Mucosa of stomach (tissue), 1 donor: Measurements from ENCODE around the gene FCHO2.

Experiments used
- H3K27me3 ChIP-seq: one replicate; pipeline ENCODE4 v1.7.0; 2013; ENCODE audit warnings: mild to moderate bottlenecking, low read length; ENCODE audit not compliant: control insufficient read depth, insufficient read depth
- H3K36me3 ChIP-seq: one replicate; pipeline ENCODE4 v1.7.0; 2013; ENCODE audit warnings: low read length; ENCODE audit not compliant: control insufficient read depth, insufficient read depth
- H3K4me1 ChIP-seq: one replicate; pipeline ENCODE4 v1.7.0; 2013; ENCODE audit warnings: mild to moderate bottlenecking, low read length; ENCODE audit not compliant: control insufficient read depth, insufficient read depth
- H3K4me3 ChIP-seq: one replicate; pipeline ENCODE4 v1.7.0; 2013; ENCODE audit warnings: low read length
- H3K9ac ChIP-seq: one replicate; pipeline ENCODE4 v1.7.0; 2013; ENCODE audit warnings: mild to moderate bottlenecking, low read length, moderate library complexity
- H3K9me3 ChIP-seq: one replicate; pipeline ENCODE4 v1.7.0; 2013; ENCODE audit warnings: mild to moderate bottlenecking, low read length, moderate library complexity; ENCODE audit not compliant: control insufficient read depth
- donor health status: Pancreatic carcinoma.

Gene FCHO2

GRCh38 chr5:73100109-73100508, 144.3 kb downstream of the FCHO2 start:
- Histone ChIP-seq H3K9me3 (no peaks in the 10 kb centered on the region), H3K9ac (no peak overlapping the region), H3K36me3 (no peaks in the 10 kb centered on the region), H3K27me3 (no peaks in the 10 kb centered on the region), H3K4me3 (no peak overlapping the region), H3K4me1 (peaks cover 6% of the 10 kb centered on the region)

GRCh38 chr5:73103870-73104299, 148.0 kb downstream of the FCHO2 start:
- Histone ChIP-seq H3K4me1 (no peaks in the 10 kb centered on the region), H3K4me3 (no peak overlapping the region), H3K9me3 (no peaks in the 10 kb centered on the region), H3K9ac (no peak overlapping the region), H3K27me3 (no peaks in the 10 kb centered on the region), H3K36me3 (no peaks in the 10 kb centered on the region)

- H3K9ac ChIP-seq: no peak overlapping the region
- H3K27me3 ChIP-seq: no peaks in the 10 kb centered on the region
- no peak overlapping the region for H3K4me3 ChIP-seq
These were observed 148.5 kb downstream of the FCHO2 start for GRCh38 chr5:73104326-73104725.

GRCh38 chr5:73106335-73106734, 150.5 kb downstream of the FCHO2 start:
- Histone ChIP-seq H3K4me1 (no peaks in the 10 kb centered on the region), H3K9me3 (no peaks in the 10 kb centered on the region), H3K27me3 (no peaks in the 10 kb centered on the region), H3K4me3 (no peak overlapping the region), H3K9ac (no peak overlapping the region), H3K36me3 (no peaks in the 10 kb centered on the region)

More at GRCh38 chr5:73104326-73104725, 148.5 kb downstream of the FCHO2 start:
- Histone ChIP-seq H3K36me3 (no peaks in the 10 kb centered on the region), H3K4me1 (no peaks in the 10 kb centered on the region), H3K9me3 (no peaks in the 10 kb centered on the region)

GRCh38 chr5:73110190-73110589, 154.3 kb downstream of the FCHO2 start:
- no peaks in the 10 kb centered on the region for H3K27me3 ChIP-seq
- no peak overlapping the region for H3K9ac ChIP-seq
- H3K9me3 ChIP-seq: no peaks in the 10 kb centered on the region
- H3K4me3 ChIP-seq: no peak overlapping the region
- H3K4me1 ChIP-seq: peaks cover 30% of the 10 kb centered on the region
- H3K36me3 ChIP-seq: no peaks in the 10 kb centered on the region

DNA sequence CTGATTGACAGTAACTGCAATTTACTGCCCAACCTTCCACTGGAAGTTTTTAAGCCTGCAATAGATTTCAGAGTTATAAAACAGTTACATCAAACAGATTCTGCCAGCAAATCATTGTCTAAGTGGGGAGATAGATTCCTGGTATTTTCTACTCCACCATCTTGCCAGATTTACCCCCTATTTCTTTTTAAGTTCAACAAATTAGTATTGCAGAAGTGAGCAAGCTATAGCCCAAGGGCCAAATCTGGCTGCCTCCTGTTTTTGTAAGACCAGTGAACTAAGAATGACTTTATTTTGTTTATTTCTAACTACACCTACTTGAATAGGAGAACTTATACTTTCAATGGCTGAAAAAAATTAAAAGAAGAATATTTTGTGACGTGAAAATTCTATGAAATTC, 155.7 kb downstream of the FCHO2 start:
- Histone ChIP-seq H3K9me3 (no peaks in the 10 kb centered on the region), H3K27me3 (no peaks in the 10 kb centered on the region), H3K4me3 (no peak overlapping the region), H3K36me3 (no peaks in the 10 kb centered on the region), H3K9ac (no peak overlapping the region), H3K4me1 (peaks cover 42% of the 10 kb centered on the region)

DNA sequence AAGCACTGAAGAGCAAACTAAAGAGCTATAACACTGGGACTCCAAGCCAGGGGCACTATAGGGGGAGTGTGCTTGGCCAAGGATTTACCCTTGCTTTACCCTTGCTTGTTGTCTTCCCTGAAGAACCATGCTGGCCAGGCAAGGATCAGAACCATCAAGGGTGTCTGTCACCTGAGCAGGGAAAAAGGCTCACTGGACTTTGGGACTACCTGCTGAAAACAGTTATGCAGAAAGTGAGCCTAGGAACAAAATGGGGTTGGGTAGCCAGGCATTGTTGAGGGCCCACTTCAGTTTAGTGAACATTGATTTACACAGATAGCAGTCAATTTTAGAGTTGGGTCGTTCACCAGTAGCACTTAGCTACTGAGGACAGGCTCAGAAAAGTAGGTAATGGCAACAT, 156.5 kb downstream of the FCHO2 start:
- no peaks in the 10 kb centered on the region for H3K27me3 ChIP-seq
- H3K9ac ChIP-seq: no peak overlapping the region
- no peaks in the 10 kb centered on the region for H3K36me3 ChIP-seq
- H3K4me1 ChIP-seq: peaks cover 42% of the 10 kb centered on the region
- no peak overlapping the region for H3K4me3 ChIP-seq
- H3K9me3 ChIP-seq: no peaks in the 10 kb centered on the region

GRCh38 chr5:73114044-73114688, 158.3 kb downstream of the FCHO2 start:
- Histone ChIP-seq H3K4me3 (no peak overlapping the region), H3K27me3 (no peaks in the 10 kb centered on the region), H3K9me3 (no peaks in the 10 kb centered on the region), H3K9ac (no peak overlapping the region), H3K36me3 (no peaks in the 10 kb centered on the region), H3K4me1 (peaks cover 46% of the 10 kb centered on the region)

- no peaks in the 10 kb centered on the region for H3K36me3 ChIP-seq
- H3K4me3 ChIP-seq: no peak overlapping the region
- peaks cover 54% of the 10 kb centered on the region for H3K4me1 ChIP-seq
- no peaks in the 10 kb centered on the region for H3K27me3 ChIP-seq
- H3K9ac ChIP-seq: no peak overlapping the region
- no peaks in the 10 kb centered on the region for H3K9me3 ChIP-seq
These were observed 159.7 kb downstream of the FCHO2 start for GRCh38 chr5:73115399-73116051.

DNA sequence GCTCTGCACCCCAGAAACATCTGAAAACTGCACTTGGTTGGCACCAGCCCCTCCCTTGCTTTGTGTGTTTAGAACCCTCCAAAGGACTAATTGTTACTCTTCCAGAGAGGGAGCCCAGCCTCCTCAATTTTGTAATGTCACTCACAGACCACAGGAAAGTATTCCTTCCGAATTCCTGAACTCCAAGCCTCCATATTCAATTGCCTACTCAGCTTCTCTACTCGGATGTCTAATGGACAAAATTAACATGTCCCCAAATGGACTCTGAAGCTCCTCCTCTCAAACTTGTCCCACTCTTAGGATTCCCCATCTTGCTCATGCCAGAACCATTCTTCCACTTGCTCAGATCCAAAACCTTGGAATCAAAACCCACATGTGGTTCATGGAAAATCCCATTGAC, 160.7 kb downstream of the FCHO2 start:
- Histone ChIP-seq H3K9me3 (no peaks in the 10 kb centered on the region), H3K4me1 (peaks cover 54% of the 10 kb centered on the region), H3K27me3 (no peaks in the 10 kb centered on the region), H3K36me3 (no peaks in the 10 kb centered on the region), H3K9ac (no peak overlapping the region), H3K4me3 (no peak overlapping the region)

GRCh38 chr5:73117088-73117740, 161.4 kb downstream of the FCHO2 start:
- H3K27me3 ChIP-seq: no peaks in the 10 kb centered on the region
- no peak overlapping the region for H3K4me3 ChIP-seq
- H3K4me1 ChIP-seq: peaks cover 53% of the 10 kb centered on the region
- no peaks in the 10 kb centered on the region for H3K36me3 ChIP-seq
- H3K9ac ChIP-seq: no peak overlapping the region
- no peaks in the 10 kb centered on the region for H3K9me3 ChIP-seq

GRCh38 chr5:73118391-73118973, 162.6 kb downstream of the FCHO2 start:
- no peaks in the 10 kb centered on the region for H3K36me3 ChIP-seq

More at GRCh38 chr5:73118391-73118973, 162.6 kb downstream of the FCHO2 start:
- no peaks in the 10 kb centered on the region for H3K27me3 ChIP-seq
- H3K4me1 ChIP-seq: peaks cover 47% of the 10 kb centered on the region
- H3K9ac ChIP-seq: no peak overlapping the region
- no peak overlapping the region for H3K4me3 ChIP-seq
- H3K9me3 ChIP-seq: no peaks in the 10 kb centered on the region
